GM23338 (cell line): Measurements from ENCODE around the gene VANGL1. TPM values are rescaled to one million over a fixed set of nuclear protein-coding genes. Genes with fewer than 3 reads are reported as not detected.

Experiments used
- ATAC-seq: fragments of 200-7000 bp; cut with Tn5 transposase; 3 replicates; pipeline ENCODE4 v1.9.1; 2020
- DNase-seq: peaks from one replicate; pipeline ENCODE4 v3.0.0-alpha.2; 2015; ENCODE audit warnings: low spot score
- H2AFZ ChIP-seq: fragments of 200-600 bp; sonication (generic); 2 replicates; pipeline ENCODE4 v1.8.0; 2016; ENCODE audit warnings: antibody characterized with exemption, mild to moderate bottlenecking, moderate library complexity
- H3F3A ChIP-seq: fragments of 200-600 bp; sonication (generic); replicated peaks from 2 replicates; pipeline ENCODE4 v1.8.0; 2017; ENCODE audit warnings: antibody characterized with exemption, mixed run types, low read depth
- H3K27ac ChIP-seq: fragments of 200-600 bp; sonication (generic); 2 replicates; pipeline ENCODE4 v1.6.1; 2016; ENCODE audit warnings: low read depth
- H3K27me3 ChIP-seq: fragments of 200-600 bp; sonication (generic); 2 replicates; pipeline ENCODE4 v1.8.0; 2016; ENCODE audit warnings: mild to moderate bottlenecking, mixed run types, moderate library complexity; ENCODE audit not compliant: insufficient read depth
- H3K36me3 ChIP-seq: fragments of 200-600 bp; sonication (generic); 2 replicates; pipeline ENCODE4 v1.8.0; 2016; ENCODE audit warnings: mild to moderate bottlenecking; ENCODE audit not compliant: insufficient read depth
- H3K4me1 ChIP-seq: fragments of 200-600 bp; sonication (generic); 2 replicates; pipeline ENCODE4 v1.8.0; 2016; ENCODE audit warnings: mild to moderate bottlenecking, moderate library complexity; ENCODE audit not compliant: insufficient read depth
- H3K4me2 ChIP-seq: fragments of 200-600 bp; sonication (generic); 2 replicates; pipeline ENCODE4 v1.7.1; 2017; ENCODE audit warnings: mixed run types
- H3K4me3 ChIP-seq: fragments of 200-600 bp; sonication (generic); 2 replicates; pipeline ENCODE4 v1.6.1; 2016; ENCODE audit warnings: mixed run types
- H3K79me2 ChIP-seq: fragments of 200-600 bp; sonication (generic); replicated peaks from 2 replicates; pipeline ENCODE4 v1.8.0; 2017; ENCODE audit warnings: mild to moderate bottlenecking; ENCODE audit not compliant: insufficient read depth
- H3K9me2 ChIP-seq: fragments of 200-600 bp; sonication (generic); 2 replicates; pipeline ENCODE4 v1.8.0; 2017; ENCODE audit not compliant: insufficient read depth
- H4K20me1 ChIP-seq: fragments of 200-600 bp; sonication (generic); replicated peaks from 2 replicates; pipeline ENCODE4 v1.8.0; 2017; ENCODE audit warnings: mild to moderate bottlenecking; ENCODE audit not compliant: insufficient read depth
- H3K27ac Mint-ChIP-seq: 2 replicates; pipeline ENCODE4 v1.8.0; 2020; ENCODE audit warnings: inconsistent platforms, mild to moderate bottlenecking, moderate library complexity, mixed read lengths
- H3K27me3 Mint-ChIP-seq: 3 replicates; pipeline ENCODE4 v1.8.0; 2022; ENCODE audit warnings: low read depth, mild to moderate bottlenecking, moderate library complexity, mixed read lengths, inconsistent platforms; ENCODE audit not compliant: insufficient read depth, poor library complexity
- H3K36me3 Mint-ChIP-seq: 3 replicates; pipeline ENCODE4 v1.8.0; 2021; ENCODE audit warnings: low read depth, mild to moderate bottlenecking, inconsistent platforms, moderate library complexity, mixed read lengths
- H3K4me1 Mint-ChIP-seq: 3 replicates; pipeline ENCODE4 v1.8.0; 2020; ENCODE audit warnings: mild to moderate bottlenecking, inconsistent platforms, mixed read lengths
- H3K4me3 Mint-ChIP-seq: 3 replicates; pipeline ENCODE4 v1.8.0; 2021; ENCODE audit warnings: moderate library complexity, mild to moderate bottlenecking, inconsistent platforms, mixed read lengths
- H3K9me3 Mint-ChIP-seq: 3 replicates; pipeline ENCODE4 v1.8.0; 2020; ENCODE audit warnings: moderate library complexity, mild to moderate bottlenecking, inconsistent platforms, mixed read lengths
- EZH2 ChIP-seq: fragments of 200-600 bp; sonication (generic); IDR thresholded peaks from one replicate; pipeline ENCODE4 v1.8.0; 2017; ENCODE audit warnings: antibody characterized with exemption, mild to moderate bottlenecking, low read depth; ENCODE audit not compliant: unreplicated experiment
- polyA plus RNA-seq: library from polyadenylated mRNA; unstranded; fragments of >200 nt; fragmentation: Nextera tagmentation; extraction: Ambion mirVana; gene quantifications from 2 replicates; pipeline ENCODE4 v1.2.1, GENCODE V29; 2016
- total RNA-seq: library from RNA; depleted of rRNA; stranded (reverse); fragments of >200 nt; shearing (Covaris generic); gene quantifications from 2 replicates; pipeline ENCODE4 v1.2.3, GENCODE V29; 2014
- TF ChIP-seq, protein P1 (sequence below): fragments of 250-450 bp; sonication (Bioruptor Pico); IDR thresholded peaks from 2 replicates; pipeline ENCODE4 v1.5.0; 2020; ENCODE audit warnings: mild to moderate bottlenecking, moderate library complexity
- TF ChIP-seq, protein P2 (sequence below), 2 experiments: fragments of 200-600 bp in 1 of 2; sonication (generic) in 1 of 2; conservative IDR thresholded peaks; 2 replicates each; pipeline versions ENCODE4 v1.5.1 to v1.6.1; 2016 to 2017; ENCODE audit warnings: antibody characterized with exemption in 2 of 2, low read depth in 2 of 2, mild to moderate bottlenecking in 2 of 2, moderate library complexity in 1 of 2

The VANGL1 gene
- total and polyA plus RNA-seq, 2 experiments from 2014 or later: 4.4 to 14.4 TPM

DNA sequence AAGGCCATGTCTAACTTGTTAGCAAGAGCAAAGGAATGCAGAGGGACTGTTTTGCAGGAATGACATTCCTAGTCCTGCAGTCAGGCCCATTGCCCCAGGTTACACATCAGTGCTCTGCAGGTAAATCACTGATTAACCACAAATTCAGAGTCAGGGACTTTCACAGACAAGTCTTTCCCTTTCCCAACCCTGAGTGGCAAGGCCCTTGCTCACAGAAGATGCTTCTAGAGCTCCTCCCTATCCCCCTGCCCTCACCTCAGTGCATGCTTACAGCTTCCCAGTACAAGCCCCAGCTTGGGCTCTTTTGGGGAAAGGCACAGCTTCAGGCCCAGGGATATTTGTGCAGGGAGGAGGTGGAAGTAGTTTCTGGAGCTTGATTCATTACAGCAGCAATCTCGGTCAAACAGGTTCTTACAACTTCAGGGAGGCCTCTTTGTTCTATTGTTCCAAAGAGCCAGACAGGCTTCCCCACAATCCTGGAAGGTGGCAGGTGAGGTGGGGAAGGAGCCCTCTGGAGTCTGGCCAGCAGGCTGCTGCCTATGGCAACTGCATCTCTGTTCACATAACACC, 72.9 kb downstream of the VANGL1 start:
- peak; percentile 71 for ATAC-seq
- H3K9me3 Mint-ChIP-seq: no peaks in the 10 kb centered on the region

More for the DNA sequence above, 72.9 kb downstream of the VANGL1 start:
- H3K27ac ChIP-seq: no peak overlapping the region
- H3K4me1 ChIP-seq: peaks cover 8% of the 10 kb centered on the region; the same call in 1 of the 2 replicates
- H4K20me1 ChIP-seq: no peaks in the 10 kb centered on the region
- peaks cover 19% of the 10 kb centered on the region for H3K4me1 Mint-ChIP-seq
- no peaks in the 10 kb centered on the region for H3K27me3 ChIP-seq
- no peaks in the 10 kb centered on the region for H3K9me2 ChIP-seq
- no peak overlapping the region for H3K4me3 ChIP-seq
- no peaks in the 10 kb centered on the region for H3K36me3 Mint-ChIP-seq
- no peak overlapping the region for H3K4me2 ChIP-seq
- H3K4me3 Mint-ChIP-seq: no peak overlapping the region
- H3K27ac Mint-ChIP-seq: 0 out of 2 replicates have a peak overlapping the region, but pooled peaks have one; percentile 1
- H3K79me2 ChIP-seq: no peaks in the 10 kb centered on the region
- H3F3A ChIP-seq: no peaks in the 10 kb centered on the region
- peak; percentile 45 for DNase-seq
- TF ChIP-seq EZH2: no peak
- TF ChIP-seq, protein P1, sequence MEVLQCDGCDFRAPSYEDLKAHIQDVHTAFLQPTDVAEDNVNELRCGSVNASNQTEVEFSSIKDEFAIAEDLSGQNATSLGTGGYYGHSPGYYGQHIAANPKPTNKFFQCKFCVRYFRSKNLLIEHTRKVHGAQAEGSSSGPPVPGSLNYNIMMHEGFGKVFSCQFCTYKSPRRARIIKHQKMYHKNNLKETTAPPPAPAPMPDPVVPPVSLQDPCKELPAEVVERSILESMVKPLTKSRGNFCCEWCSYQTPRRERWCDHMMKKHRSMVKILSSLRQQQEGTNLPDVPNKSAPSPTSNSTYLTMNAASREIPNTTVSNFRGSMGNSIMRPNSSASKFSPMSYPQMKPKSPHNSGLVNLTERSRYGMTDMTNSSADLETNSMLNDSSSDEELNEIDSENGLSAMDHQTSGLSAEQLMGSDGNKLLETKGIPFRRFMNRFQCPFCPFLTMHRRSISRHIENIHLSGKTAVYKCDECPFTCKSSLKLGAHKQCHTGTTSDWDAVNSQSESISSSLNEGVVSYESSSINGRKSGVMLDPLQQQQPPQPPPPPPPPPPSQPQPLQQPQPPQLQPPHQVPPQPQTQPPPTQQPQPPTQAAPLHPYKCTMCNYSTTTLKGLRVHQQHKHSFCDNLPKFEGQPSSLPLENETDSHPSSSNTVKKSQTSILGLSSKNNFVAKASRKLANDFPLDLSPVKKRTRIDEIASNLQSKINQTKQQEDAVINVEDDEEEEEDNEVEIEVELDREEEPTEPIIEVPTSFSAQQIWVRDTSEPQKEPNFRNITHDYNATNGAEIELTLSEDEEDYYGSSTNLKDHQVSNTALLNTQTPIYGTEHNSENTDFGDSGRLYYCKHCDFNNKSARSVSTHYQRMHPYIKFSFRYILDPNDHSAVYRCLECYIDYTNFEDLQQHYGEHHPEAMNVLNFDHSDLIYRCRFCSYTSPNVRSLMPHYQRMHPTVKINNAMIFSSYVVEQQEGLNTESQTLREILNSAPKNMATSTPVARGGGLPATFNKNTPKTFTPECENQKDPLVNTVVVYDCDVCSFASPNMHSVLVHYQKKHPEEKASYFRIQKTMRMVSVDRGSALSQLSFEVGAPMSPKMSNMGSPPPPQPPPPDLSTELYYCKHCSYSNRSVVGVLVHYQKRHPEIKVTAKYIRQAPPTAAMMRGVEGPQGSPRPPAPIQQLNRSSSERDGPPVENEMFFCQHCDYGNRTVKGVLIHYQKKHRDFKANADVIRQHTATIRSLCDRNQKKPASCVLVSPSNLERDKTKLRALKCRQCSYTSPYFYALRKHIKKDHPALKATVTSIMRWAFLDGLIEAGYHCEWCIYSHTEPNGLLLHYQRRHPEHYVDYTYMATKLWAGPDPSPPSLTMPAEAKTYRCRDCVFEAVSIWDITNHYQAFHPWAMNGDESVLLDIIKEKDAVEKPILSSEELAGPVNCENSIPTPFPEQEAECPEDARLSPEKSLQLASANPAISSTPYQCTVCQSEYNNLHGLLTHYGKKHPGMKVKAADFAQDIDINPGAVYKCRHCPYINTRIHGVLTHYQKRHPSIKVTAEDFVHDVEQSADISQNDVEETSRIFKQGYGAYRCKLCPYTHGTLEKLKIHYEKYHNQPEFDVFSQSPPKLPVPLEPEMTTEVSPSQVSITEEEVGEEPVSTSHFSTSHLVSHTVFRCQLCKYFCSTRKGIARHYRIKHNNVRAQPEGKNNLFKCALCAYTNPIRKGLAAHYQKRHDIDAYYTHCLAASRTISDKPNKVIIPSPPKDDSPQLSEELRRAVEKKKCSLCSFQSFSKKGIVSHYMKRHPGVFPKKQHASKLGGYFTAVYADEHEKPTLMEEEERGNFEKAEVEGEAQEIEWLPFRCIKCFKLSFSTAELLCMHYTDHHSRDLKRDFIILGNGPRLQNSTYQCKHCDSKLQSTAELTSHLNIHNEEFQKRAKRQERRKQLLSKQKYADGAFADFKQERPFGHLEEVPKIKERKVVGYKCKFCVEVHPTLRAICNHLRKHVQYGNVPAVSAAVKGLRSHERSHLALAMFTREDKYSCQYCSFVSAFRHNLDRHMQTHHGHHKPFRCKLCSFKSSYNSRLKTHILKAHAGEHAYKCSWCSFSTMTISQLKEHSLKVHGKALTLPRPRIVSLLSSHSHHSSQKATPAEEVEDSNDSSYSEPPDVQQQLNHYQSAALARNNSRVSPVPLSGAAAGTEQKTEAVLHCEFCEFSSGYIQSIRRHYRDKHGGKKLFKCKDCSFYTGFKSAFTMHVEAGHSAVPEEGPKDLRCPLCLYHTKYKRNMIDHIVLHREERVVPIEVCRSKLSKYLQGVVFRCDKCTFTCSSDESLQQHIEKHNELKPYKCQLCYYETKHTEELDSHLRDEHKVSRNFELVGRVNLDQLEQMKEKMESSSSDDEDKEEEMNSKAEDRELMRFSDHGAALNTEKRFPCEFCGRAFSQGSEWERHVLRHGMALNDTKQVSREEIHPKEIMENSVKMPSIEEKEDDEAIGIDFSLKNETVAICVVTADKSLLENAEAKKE (CRISPR knock-in tag): 0 out of 2 replicates have a peak, but pooled peaks have one; percentile 28
- TF ChIP-seq, protein P2, sequence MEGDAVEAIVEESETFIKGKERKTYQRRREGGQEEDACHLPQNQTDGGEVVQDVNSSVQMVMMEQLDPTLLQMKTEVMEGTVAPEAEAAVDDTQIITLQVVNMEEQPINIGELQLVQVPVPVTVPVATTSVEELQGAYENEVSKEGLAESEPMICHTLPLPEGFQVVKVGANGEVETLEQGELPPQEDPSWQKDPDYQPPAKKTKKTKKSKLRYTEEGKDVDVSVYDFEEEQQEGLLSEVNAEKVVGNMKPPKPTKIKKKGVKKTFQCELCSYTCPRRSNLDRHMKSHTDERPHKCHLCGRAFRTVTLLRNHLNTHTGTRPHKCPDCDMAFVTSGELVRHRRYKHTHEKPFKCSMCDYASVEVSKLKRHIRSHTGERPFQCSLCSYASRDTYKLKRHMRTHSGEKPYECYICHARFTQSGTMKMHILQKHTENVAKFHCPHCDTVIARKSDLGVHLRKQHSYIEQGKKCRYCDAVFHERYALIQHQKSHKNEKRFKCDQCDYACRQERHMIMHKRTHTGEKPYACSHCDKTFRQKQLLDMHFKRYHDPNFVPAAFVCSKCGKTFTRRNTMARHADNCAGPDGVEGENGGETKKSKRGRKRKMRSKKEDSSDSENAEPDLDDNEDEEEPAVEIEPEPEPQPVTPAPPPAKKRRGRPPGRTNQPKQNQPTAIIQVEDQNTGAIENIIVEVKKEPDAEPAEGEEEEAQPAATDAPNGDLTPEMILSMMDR (conservative IDR thresholded peaks at IDR 0.05; ENCODE audit: low read depth in 2 of 2): 0 out of 4 replicates have a peak, but pooled peaks of 1 of the 2 experiments have one; percentile 6
- H3K27me3 Mint-ChIP-seq: peaks cover 12% of the 10 kb centered on the region
- no peaks in the 10 kb centered on the region for H3K36me3 ChIP-seq
- peak overlapping the region; percentile 79; the same call in 1 of the 2 replicates for H2AFZ ChIP-seq
